Esophagus squamous epithelium (tissue), 5 donors: ENCODE data around the gene TMEM223. TPM values are rescaled to one million over a fixed set of nuclear protein-coding genes. Genes with fewer than 3 reads are reported as not detected.

Experiments
- DNase-seq: peaks from one replicate; lab custom pipeline; 2025; lab: John Stamatoyannopoulos, UW
- H3K27ac ChIP-seq, 4 donors: fragments of 200-600 bp; sonication (generic); one replicate each; pipeline ENCODE4 v1.5.1; 2016 to 2019; ENCODE audit warnings: mild to moderate bottlenecking in 1 of 4
- H3K27me3 ChIP-seq, 4 donors: fragments of 200-600 bp; sonication (generic); 1 replicate in 3 of 4; 2 replicates in 1 of 4; pipeline versions ENCODE4 v1.5.1 to v1.6.0; 2017 to 2021; ENCODE audit warnings: antibody characterized with exemption in 1 of 4
- H3K36me3 ChIP-seq, 3 donors: fragments of 200-600 bp; sonication (generic); one replicate each; pipeline ENCODE4 v1.5.1; 2016 to 2019
- H3K4me1 ChIP-seq, 3 donors: fragments of 200-600 bp; sonication (generic); one replicate each; pipeline ENCODE4 v1.5.1; 2017 to 2019
- H3K4me3 ChIP-seq, 4 donors: fragments of 200-600 bp; sonication (generic); 1 replicate in 3 of 4; 2 replicates in 1 of 4; pipeline ENCODE4 v1.5.1; 2016 to 2019; ENCODE audit warnings: mild to moderate bottlenecking in 2 of 4, moderate library complexity in 1 of 4
- H3K9me3 ChIP-seq, 3 donors: fragments of 200-600 bp; sonication (generic); one replicate each; pipeline ENCODE4 v1.5.1; 2016 to 2019
- POLR2A ChIP-seq, 4 donors: fragments of 450-650 bp; IDR thresholded peaks; one replicate each; pipeline ENCODE4 v1.6.1; 2017; ENCODE audit warnings: antibody characterized with exemption in 4 of 4, mild to moderate bottlenecking in 4 of 4, moderate library complexity in 3 of 4
- WGBS, 2 donors: methylation state at CpG; one replicate each; pipeline ENCODE4 v1.1.5; 2018; 5-methylcytosine and 5-hydroxymethylcytosine counted together
- intact Hi-C: fragments of 100-400 bp; cut with DNase I; formaldehyde crosslinking; loops from one replicate; pipeline ENCODE4 v1.15.0; 2022
- total RNA-seq, 4 donors: library from RNA; depleted of rRNA; stranded (reverse); fragments of >200 nt; gene quantifications; one replicate each; pipeline ENCODE4 v1.1.0, GENCODE V29; 2016
- TF ChIP-seq, protein P1 (sequence below), 6 experiments: fragments of 450-650 bp in 4 of 6; fragments of 200-600 bp in 2 of 6; sonication (generic) in 2 of 6; IDR thresholded peaks; one replicate each; pipeline ENCODE4 v1.5.1; 2016 to 2019; ENCODE audit warnings: antibody characterized with exemption in 6 of 6, mild to moderate bottlenecking in 4 of 6, moderate library complexity in 4 of 6
- donor health status: DM: yes; HTN: yes; CAD: no.

The TMEM223 gene
- total RNA-seq, 4 donors from 2014 or later, result 13.2 to 28.4 (median 22.0) TPM

DNA sequence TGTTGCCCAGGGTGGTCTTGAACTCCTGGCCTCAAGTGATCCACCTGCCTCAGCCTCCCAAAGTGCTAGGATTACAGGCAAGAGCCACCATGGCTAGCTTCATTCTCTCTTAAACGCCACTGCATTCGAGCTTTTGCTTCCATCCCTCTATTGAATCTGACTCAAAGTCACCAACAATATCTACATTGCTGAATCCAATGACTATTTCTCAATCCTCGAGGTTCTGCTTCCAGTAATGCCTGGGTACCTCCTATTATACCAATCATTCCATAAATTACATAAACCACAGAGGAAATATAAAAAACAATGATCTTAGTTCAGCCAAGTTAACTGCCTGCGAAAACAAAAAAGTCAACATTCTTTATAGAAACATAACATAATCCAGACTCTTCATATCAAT is 25.3 kb upstream of the TMEM223 start:
- H3K4me1 ChIP-seq, result no peaks in the 10 kb centered on the region
- H3K27ac ChIP-seq, result peak overlapping the region in 1 of 4 donors; percentile 5
- no peaks in the 10 kb centered on the region for H3K27me3 ChIP-seq
- no peak overlapping the region for H3K4me3 ChIP-seq
- WGBS, 2 donors, result 93 to 95% methylated on average over 4 of the region's 4 CpGs
- H3K9me3 ChIP-seq, result no peaks in the 10 kb centered on the region
- TF ChIP-seq, protein P1, sequence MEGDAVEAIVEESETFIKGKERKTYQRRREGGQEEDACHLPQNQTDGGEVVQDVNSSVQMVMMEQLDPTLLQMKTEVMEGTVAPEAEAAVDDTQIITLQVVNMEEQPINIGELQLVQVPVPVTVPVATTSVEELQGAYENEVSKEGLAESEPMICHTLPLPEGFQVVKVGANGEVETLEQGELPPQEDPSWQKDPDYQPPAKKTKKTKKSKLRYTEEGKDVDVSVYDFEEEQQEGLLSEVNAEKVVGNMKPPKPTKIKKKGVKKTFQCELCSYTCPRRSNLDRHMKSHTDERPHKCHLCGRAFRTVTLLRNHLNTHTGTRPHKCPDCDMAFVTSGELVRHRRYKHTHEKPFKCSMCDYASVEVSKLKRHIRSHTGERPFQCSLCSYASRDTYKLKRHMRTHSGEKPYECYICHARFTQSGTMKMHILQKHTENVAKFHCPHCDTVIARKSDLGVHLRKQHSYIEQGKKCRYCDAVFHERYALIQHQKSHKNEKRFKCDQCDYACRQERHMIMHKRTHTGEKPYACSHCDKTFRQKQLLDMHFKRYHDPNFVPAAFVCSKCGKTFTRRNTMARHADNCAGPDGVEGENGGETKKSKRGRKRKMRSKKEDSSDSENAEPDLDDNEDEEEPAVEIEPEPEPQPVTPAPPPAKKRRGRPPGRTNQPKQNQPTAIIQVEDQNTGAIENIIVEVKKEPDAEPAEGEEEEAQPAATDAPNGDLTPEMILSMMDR (IDR thresholded peaks at IDR 0.05), result no peak
- no peak for TF ChIP-seq POLR2A (IDR thresholded peaks at IDR 0.05)
- DNase-seq, result no peak
- H3K36me3 ChIP-seq, result peaks cover 8 to 89% (median 29%) of the 10 kb centered on the region in 3 donors
- intact Hi-C loops, result no loop called here

DNA sequence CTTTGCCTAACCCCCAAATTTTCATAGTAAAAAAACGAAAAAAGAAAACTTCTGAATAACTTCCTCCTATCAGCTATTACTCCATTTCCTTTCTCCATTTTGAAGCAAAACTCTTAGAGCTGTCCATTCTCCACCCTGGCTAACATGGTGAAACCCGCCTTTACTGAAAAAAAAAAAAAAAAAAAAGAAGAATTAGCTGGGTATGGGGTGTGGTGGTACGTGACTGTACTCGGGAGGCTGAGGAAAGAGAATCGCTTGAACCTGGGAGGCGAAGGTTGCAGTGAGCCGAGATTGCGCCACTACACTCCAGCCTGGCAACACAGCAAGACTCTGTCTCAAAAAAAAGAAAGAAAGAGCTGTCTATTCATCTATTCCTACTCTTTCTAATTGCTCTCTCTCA is 24.8 kb upstream of the TMEM223 start:
- H3K36me3 ChIP-seq, result peaks cover 2 to 83% (median 23%) of the 10 kb centered on the region in 3 donors
- no peak overlapping the region for H3K4me3 ChIP-seq
- no peaks in the 10 kb centered on the region for H3K27me3 ChIP-seq
- 73 to 75% methylated on average over 7 to 8 of the region's 8 CpGs for WGBS, 2 donors
- DNase-seq, result no peak
- no peaks in the 10 kb centered on the region for H3K4me1 ChIP-seq
- intact Hi-C loops, result no loop called here
- no peaks in the 10 kb centered on the region for H3K9me3 ChIP-seq
- TF ChIP-seq POLR2A (IDR thresholded peaks at IDR 0.05), result no peak
- TF ChIP-seq, protein P1 (IDR thresholded peaks at IDR 0.05), result no peak
- H3K27ac ChIP-seq, result peak overlapping the region in 1 of 4 donors; percentile 5

DNA sequence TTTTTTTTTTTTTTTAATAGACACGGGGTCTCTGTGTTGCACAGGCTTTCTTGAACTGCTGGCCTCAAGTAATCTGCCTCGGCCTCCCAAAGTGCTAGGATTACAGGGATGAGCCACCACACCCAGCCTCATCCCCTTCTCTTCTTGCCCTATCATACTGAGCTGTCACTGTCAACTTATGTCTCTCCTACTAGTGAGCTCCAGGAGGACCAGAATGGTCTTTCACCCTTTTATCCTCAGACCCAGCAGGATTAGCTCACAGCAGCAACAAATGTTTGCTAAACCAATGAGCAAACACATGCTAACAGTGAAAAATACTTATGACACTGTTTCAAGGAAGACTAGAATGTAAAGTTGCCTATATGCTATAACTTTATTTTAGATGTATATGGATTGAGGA is 19.9 kb upstream of the TMEM223 start:
- peaks cover 0 to 46% (median 3%) of the 10 kb centered on the region in 3 donors for H3K36me3 ChIP-seq
- WGBS, 2 donors, result 67 to 69% methylated on average over 2 of the region's 2 CpGs
- H3K4me3 ChIP-seq, result no peak overlapping the region
- no peaks in the 10 kb centered on the region for H3K9me3 ChIP-seq
- H3K27ac ChIP-seq, result no peak overlapping the region
- DNase-seq, result no peak
- H3K27me3 ChIP-seq, result no peaks in the 10 kb centered on the region
- TF ChIP-seq, protein P1 (IDR thresholded peaks at IDR 0.05), result no peak
- no peak for TF ChIP-seq POLR2A (IDR thresholded peaks at IDR 0.05)
- peaks cover 0 to 7% (median 5%) of the 10 kb centered on the region in 3 donors for H3K4me1 ChIP-seq
- intact Hi-C loops, result no loop called here

DNA sequence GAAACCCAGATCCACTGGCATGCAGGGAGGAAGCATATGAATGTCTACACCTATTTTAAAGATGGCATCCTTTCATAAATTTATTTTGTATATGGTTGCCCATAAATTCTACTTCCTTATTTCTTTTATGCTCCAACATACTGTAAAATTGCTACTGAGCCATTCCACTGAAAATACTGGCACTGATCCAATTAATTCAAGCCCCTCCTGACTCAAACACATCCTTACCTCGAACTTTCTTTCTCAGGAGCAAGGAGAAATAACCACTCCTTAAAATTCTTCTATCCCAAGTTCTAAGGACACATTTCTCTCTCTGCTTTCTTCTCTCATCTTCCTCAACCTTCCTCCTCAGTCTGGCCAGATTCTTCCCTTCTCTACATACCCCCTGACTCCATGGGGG is 18.9 kb upstream of the TMEM223 start:
- H3K4me3 ChIP-seq, result no peak overlapping the region
- no peak for TF ChIP-seq POLR2A (IDR thresholded peaks at IDR 0.05)
- TF ChIP-seq, protein P1 (IDR thresholded peaks at IDR 0.05), result no peak
- DNase-seq, result no peak
- no peaks in the 10 kb centered on the region for H3K27me3 ChIP-seq
- peaks cover 0 to 37% (median 3%) of the 10 kb centered on the region in 3 donors for H3K36me3 ChIP-seq
- no peaks in the 10 kb centered on the region for H3K9me3 ChIP-seq
- intact Hi-C loops, result no loop called here
- H3K4me1 ChIP-seq, result peaks cover 9 to 16% (median 13%) of the 10 kb centered on the region in 3 donors
- 28 to 33% methylated on average over 1 of the region's 1 CpG for WGBS, 2 donors
- no peak overlapping the region for H3K27ac ChIP-seq

DNA sequence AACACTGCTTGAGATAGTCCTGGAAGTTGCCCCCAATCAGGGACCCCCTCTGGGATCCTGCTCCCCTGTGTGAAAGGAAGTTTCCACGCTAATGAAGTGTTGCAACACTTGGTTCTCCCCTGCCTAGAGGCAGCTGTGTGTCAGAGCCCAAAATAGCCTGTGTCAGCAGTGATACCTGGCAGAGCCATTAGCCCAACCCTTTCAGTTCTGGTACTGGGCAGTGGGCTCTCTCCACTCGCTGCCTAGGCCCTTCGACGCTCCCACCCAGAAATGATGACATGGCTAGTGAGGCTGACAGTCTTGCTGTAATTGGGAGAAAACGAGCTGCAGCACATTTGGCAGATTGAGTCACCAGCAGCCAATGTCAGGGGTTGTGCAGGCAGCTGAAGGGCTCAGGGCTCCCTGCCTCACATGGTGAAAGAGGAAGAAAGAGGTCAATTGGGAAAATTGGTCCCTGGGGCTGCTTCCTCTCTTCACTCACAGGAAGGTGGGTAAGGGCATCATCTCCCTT is 14.9 kb upstream of the TMEM223 start:
- Histone ChIP-seq H3K4me3 (peak overlapping the region in 1 of 4 donors; percentile 89), H3K27me3 (no peaks in the 10 kb centered on the region), H3K9me3 (no peaks in the 10 kb centered on the region), H3K27ac (peak overlapping the region; percentile 89 to 96 (median 96)), H3K36me3 (peaks cover 9 to 31% (median 15%) of the 10 kb centered on the region in 3 donors), H3K4me1 (peaks cover 12 to 38% (median 26%) of the 10 kb centered on the region in 3 donors)
- TF ChIP-seq POLR2A (IDR thresholded peaks at IDR 0.05), result peak in 1 of 4 donors; percentile 23
- TF ChIP-seq, protein P1 (IDR thresholded peaks at IDR 0.05), result no peak
- WGBS, 2 donors, result 76% methylated on average over 3 of the region's 5 CpGs; no CpG with 5 or more reads in 1 of the 2 donors
- no peak for DNase-seq
- intact Hi-C loops, result no loop called here
